Activated CD4-positive, alpha-beta memory T cell treated with anti-CD3 and anti-CD28 coated beads, Interleukin-2, amount 10 ng/mL, durations not matched to agents 7 days and 5 days (primary cell): Measurements from ENCODE around the gene NPIPA7. TPM values are rescaled to one million over a fixed set of nuclear protein-coding genes. Genes with fewer than 3 reads are reported as not detected.

Source experiments
- total RNA-seq, 2 experiments: library from RNA; stranded (reverse); gene quantifications; one replicate each; pipeline ENCODE4 v1.2.3, GENCODE V29; 2021

The NPIPA7 gene
- total RNA-seq, 2 experiments from 2014 or later: 3.6 to 4.3 TPM

Other genes with a start within 250 kb of the NPIPA7 start
- gene ABCC6, start 155.6 kb upstream of the NPIPA7 start, total RNA-seq: under 1 TPM in 1 of 2 experiments, not detected in 1; 0.05 TPM
- 10 to 100 TPM; 39.7 to 61.0 TPM for gene NOMO3, start 146.6 kb upstream of the NPIPA7 start, total RNA-seq